Left ventricle myocardium inferior (tissue), 1 donor: ENCODE results near the gene CDC42BPA. TPM values are rescaled to one million over a fixed set of nuclear protein-coding genes. Genes with fewer than 3 reads are reported as not detected.
"Not testable (repeated sequence)": the region's sequence is repeated elsewhere in the genome, so short reads cannot be mapped to it uniquely, and the experiment has no call there.

Source experiments
- DNase-seq: peaks from one replicate; pipeline ENCODE4 v3.0.0-alpha.2; 2020
- H3K27ac ChIP-seq: fragments of 200-600 bp; replicated peaks from 2 replicates; pipeline ENCODE4 v1.8.0; 2021
- H3K27me3 ChIP-seq: fragments of 200-600 bp; 2 replicates; pipeline ENCODE4 v1.8.0; 2021; ENCODE audit warnings: low read depth
- H3K36me3 ChIP-seq: fragments of 200-600 bp; 2 replicates; pipeline ENCODE4 v1.8.0; 2021
- H3K4me1 ChIP-seq: fragments of 200-600 bp; 2 replicates; pipeline ENCODE4 v1.8.0; 2021
- H3K4me3 ChIP-seq: fragments of 200-600 bp; 2 replicates; pipeline ENCODE4 v1.8.0; 2021; ENCODE audit warnings: mild to moderate bottlenecking, moderate library complexity
- H3K9me3 ChIP-seq: fragments of 200-600 bp; replicated peaks from 2 replicates; pipeline ENCODE4 v1.8.0; 2021
- intact Hi-C: fragments of 100-400 bp; cut with micrococcal nuclease; formaldehyde crosslinking; loops from one replicate; pipeline ENCODE4 v1.11.0; 2022
- total RNA-seq: library from RNA; stranded (reverse); fragmentation: NEBNext Ultra II Directional; extraction: Animal tissue kit (Norgen Biotek cat#: 25700); gene quantifications from one replicate; pipeline ENCODE4 v1.2.1, GENCODE V29; 2021
- TF ChIP-seq, protein P1 (sequence below): fragments of 200-600 bp; IDR thresholded peaks from 2 replicates; pipeline ENCODE4 v1.8.0; 2021; ENCODE audit warnings: antibody characterized with exemption, mild to moderate bottlenecking, borderline replicate concordance
- donor health status: DM: no; HTN: yes; CAD: no; lungs with severe emphysema.

CDC42BPA gene
- total RNA-seq, 1 donor from 2014 or later = 35.1 TPM

DNA sequence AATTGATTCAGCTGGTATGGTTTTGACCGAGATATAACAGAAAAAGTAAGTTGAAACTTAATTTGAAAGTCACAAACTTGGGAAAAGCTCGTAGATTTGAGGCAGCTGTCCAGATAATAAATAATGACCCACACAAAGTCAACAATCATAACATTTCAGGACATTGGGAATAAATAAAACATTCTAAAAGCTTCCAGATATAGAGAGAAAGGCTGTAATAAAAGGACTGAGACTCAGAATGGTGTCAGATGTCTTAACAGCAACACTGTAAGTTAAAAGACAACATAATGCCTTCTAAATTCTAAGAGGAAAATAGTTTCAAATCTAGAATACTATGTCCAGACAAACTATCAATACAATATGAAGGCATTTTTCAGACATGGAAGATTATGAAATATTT is 163.3 kb downstream of the CDC42BPA start:
- DNase-seq = no peak
- Histone ChIP-seq H3K27me3 (no peaks in the 10 kb centered on the region), H3K9me3 (no peaks in the 10 kb centered on the region), H3K36me3 (peaks cover 14% of the 10 kb centered on the region), H3K4me1 (no peaks in the 10 kb centered on the region), H3K4me3 (no peak overlapping the region), H3K27ac (no peak overlapping the region)
- intact Hi-C loops = no loop called here
- TF ChIP-seq, protein P1, sequence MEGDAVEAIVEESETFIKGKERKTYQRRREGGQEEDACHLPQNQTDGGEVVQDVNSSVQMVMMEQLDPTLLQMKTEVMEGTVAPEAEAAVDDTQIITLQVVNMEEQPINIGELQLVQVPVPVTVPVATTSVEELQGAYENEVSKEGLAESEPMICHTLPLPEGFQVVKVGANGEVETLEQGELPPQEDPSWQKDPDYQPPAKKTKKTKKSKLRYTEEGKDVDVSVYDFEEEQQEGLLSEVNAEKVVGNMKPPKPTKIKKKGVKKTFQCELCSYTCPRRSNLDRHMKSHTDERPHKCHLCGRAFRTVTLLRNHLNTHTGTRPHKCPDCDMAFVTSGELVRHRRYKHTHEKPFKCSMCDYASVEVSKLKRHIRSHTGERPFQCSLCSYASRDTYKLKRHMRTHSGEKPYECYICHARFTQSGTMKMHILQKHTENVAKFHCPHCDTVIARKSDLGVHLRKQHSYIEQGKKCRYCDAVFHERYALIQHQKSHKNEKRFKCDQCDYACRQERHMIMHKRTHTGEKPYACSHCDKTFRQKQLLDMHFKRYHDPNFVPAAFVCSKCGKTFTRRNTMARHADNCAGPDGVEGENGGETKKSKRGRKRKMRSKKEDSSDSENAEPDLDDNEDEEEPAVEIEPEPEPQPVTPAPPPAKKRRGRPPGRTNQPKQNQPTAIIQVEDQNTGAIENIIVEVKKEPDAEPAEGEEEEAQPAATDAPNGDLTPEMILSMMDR = no peak

GRCh38 chr1:227152525-227152924 is 165.8 kb downstream of the CDC42BPA start:
- Histone ChIP-seq H3K27me3 (no peaks in the 10 kb centered on the region), H3K36me3 (no peaks in the 10 kb centered on the region), H3K4me3 (no peak overlapping the region), H3K4me1 (no peaks in the 10 kb centered on the region), H3K27ac (no peak overlapping the region), H3K9me3 (no peaks in the 10 kb centered on the region)
- intact Hi-C loops = no loop called here
- TF ChIP-seq, protein P1 = no peak
- DNase-seq = no peak

- intact Hi-C loops = no loop called here
- DNase-seq = no peak
- Histone ChIP-seq H3K27ac (no peak overlapping the region), H3K4me3 (no peak overlapping the region), H3K4me1 (peaks cover 9% of the 10 kb centered on the region), H3K36me3 (peaks cover 63% of the 10 kb centered on the region), H3K9me3 (no peaks in the 10 kb centered on the region), H3K27me3 (no peaks in the 10 kb centered on the region)
- TF ChIP-seq, protein P1 = no peak
These were observed 177.9 kb downstream of the CDC42BPA start for GRCh38 chr1:227140376-227140775.

DNA sequence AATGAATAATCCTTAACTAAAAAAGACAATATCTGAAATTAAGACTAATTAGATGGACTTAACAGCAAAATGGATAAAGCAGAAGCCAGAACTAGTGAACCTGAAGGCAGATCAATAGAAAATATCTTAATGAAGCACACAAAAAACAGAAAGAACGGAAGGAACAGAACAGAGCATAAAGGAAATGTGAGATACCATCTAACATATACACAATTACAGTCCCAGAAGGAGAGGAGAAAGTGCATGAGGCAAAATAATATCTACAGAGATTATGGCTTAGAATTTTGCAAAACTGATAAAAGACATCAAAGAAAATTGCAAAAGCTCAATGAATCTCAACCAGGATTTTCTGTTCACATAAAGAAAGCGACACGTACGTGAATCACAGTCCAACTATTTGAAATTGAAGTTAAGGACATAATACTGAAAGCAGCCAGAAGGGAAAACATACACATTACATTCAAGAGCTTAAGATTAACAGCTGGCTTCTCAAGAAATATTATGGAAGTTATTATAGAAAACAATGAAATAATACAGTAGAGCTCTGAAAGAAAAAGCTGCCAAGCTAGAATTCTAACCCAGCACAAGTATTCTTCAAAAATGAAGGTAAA is 182.0 kb downstream of the CDC42BPA start:
- intact Hi-C loops = no loop called here
- H3K4me1 ChIP-seq = peaks cover 9% of the 10 kb centered on the region
- no peaks in the 10 kb centered on the region for H3K9me3 ChIP-seq
- DNase-seq = no peak
- peaks cover 27% of the 10 kb centered on the region for H3K36me3 ChIP-seq
- H3K27me3 ChIP-seq = no peaks in the 10 kb centered on the region
- H3K4me3 ChIP-seq = no peak overlapping the region
- TF ChIP-seq, protein P1 = no peak
- H3K27ac ChIP-seq = no peak overlapping the region

- Histone ChIP-seq H3K9me3 (no peaks in the 10 kb centered on the region), H3K27ac (no peak overlapping the region), H3K4me1 (peaks cover 9% of the 10 kb centered on the region), H3K36me3 (peaks cover 16% of the 10 kb centered on the region), H3K27me3 (no peaks in the 10 kb centered on the region), H3K4me3 (no peak overlapping the region)
- TF ChIP-seq, protein P1 = no peak
- no peak for DNase-seq
- intact Hi-C loops = loop anchor here (5.0 kb wide), 1 partner anchor 303 kb away; no protein-coding TSS in a partner anchor
These were observed 183.5 kb downstream of the CDC42BPA start for GRCh38 chr1:227134686-227135314.

GRCh38 chr1:227132695-227133094 is 185.6 kb downstream of the CDC42BPA start:
- not testable (repeated sequence) for H3K4me3 ChIP-seq, H3K9me3 ChIP-seq, DNase-seq, H3K27ac ChIP-seq, H3K4me1 ChIP-seq, H3K27me3 ChIP-seq
- H3K36me3 ChIP-seq = peaks cover 15% of the 10 kb centered on the region
- intact Hi-C loops = loop anchor here (5.0 kb wide), 1 partner anchor 305 kb away; no protein-coding TSS in a partner anchor
